ENCODE measurements around the gene MAGI2.

GRCh38 chr7:77985232-77985973, 1468.1 kb downstream of the MAGI2 start:
- TF ChIP-seq EZH2 (IDR thresholded peaks at IDR 0.05; ENCODE audit: insufficient read depth, poor library complexity, severe bottlenecking) (no peak), EZH2phosphoT487 (IDR thresholded peaks at IDR 0.05; ENCODE audit: insufficient read depth, low read depth) (no peak)
